ENCODE data around the gene TIMM44.

GRCh38 chr19:7923295-7924191, 19.9 kb downstream of the TIMM44 start:
- TF ChIP-seq CTCF (conservative IDR thresholded peaks at IDR 0.05; ENCODE audit: low read length), result no peak
- TF ChIP-seq EZH2phosphoT487 (IDR thresholded peaks at IDR 0.05; ENCODE audit: borderline replicate concordance, low read depth, low read length), result no peak

Measured in OCI-LY7 (cell line).